Mesenteric fat pad (tissue), 1 donor: ENCODE results near the gene SFT2D2. TPM values are rescaled to one million over a fixed set of nuclear protein-coding genes. Genes with fewer than 3 reads are reported as not detected.
"Not testable (repeated sequence)": the region's sequence is repeated elsewhere in the genome, so short reads cannot be mapped to it uniquely, and the experiment has no call there.

Experiments
- DNase-seq: peaks from one replicate; pipeline ENCODE4 v3.0.0-alpha.2; 2020; ENCODE audit warnings: low spot score
- long read RNA-seq: library from polyadenylated mRNA; unstranded; transcript quantifications from one replicate; pipeline ENCODE4 v2.0.0, GENCODE V29; 2020
- total RNA-seq: library from RNA; stranded (reverse); fragmentation: NEBNext Ultra II Directional; extraction: Animal tissue kit (Norgen Biotek cat#: 25700); gene quantifications from one replicate; pipeline ENCODE4 v1.2.1, GENCODE V29; 2021
- donor health status: DM: yes; HTN: yes; CAD: no.

The SFT2D2 gene
- total RNA-seq: 53.3 TPM
- long read RNA-seq, full-length matches to known transcripts: 6 of 22 reads
- long read RNA-seq, partial matches to known transcripts: 3 of 22 reads
- long read RNA-seq, other reads (novel, unspliced or antisense): 13 of 22 reads

- DNase-seq: peak; percentile 93
These were observed at the start of gene SFT2D2 for GRCh38 chr1:168225476-168226190. Gene SFT2D2, plus strand, starts transcription at chr1:168226004. Its CDS starts 76 bp downstream, at chr1:168226080.

- DNase-seq: no peak
These were observed 47.6 kb upstream of the SFT2D2 start for GRCh38 chr1:168178227-168178637.

GRCh38 chr1:168178638-168179437 lies 47.0 kb upstream of the SFT2D2 start, which contains the start of gene TIPRL:
Gene TIPRL, plus strand, starts transcription at chr1:168178962. Its CDS starts 116 bp downstream, at chr1:168179078.
- peak; percentile 97 for DNase-seq

DNA sequence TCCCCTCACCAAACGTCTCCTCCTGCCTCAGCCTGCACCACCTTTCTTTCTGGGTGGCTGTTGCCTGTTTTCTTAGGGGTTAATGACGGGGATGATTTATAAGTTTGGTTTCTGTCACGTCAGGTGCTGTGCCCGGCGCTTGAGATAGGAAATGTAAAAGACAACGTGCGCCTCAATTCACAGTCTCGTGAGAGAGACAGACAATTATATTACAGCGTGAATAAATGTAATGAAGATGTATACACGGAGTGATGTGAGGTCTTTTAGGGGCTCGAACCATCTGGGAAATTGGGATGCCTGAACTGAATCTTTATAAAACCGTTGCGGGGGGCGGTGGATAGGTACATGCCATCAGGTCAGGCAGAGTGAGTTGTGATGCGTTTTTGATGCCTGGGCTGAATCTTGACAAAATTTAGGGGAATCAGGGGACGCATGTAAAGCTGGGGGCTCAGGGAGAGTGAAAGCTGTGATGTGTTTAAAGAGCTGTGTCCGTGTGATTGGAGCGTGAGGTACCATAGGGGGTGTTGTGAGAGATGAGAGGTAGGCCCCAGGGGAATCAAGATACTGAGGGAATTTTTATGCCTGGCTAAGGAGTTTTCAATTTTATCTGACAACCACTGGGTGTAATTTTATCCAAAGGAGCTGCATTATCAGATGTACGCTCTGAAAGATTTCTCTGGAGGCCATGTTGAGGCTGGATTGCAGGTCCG lies 46.2 kb upstream of the SFT2D2 start:
- DNase-seq: no peak

DNA sequence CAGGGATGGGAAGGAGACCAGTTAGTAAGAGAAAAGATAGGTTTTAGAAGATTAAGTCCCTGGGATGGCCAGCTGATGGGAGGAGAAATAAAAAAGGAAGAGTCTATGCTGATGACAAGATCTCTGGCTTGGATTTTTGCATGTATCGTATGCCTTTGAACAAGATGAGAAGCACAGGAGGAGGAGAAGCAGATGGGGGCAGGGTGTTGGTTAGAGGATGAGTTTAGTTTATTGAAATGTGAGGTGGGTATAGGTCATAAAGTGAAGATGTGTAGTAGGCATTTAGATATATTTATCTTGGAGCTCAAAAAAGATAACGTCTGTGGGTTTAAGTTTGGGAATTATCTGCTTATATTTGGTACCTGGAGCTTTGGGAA lies 45.7 kb upstream of the SFT2D2 start:
- no peak for DNase-seq

DNA sequence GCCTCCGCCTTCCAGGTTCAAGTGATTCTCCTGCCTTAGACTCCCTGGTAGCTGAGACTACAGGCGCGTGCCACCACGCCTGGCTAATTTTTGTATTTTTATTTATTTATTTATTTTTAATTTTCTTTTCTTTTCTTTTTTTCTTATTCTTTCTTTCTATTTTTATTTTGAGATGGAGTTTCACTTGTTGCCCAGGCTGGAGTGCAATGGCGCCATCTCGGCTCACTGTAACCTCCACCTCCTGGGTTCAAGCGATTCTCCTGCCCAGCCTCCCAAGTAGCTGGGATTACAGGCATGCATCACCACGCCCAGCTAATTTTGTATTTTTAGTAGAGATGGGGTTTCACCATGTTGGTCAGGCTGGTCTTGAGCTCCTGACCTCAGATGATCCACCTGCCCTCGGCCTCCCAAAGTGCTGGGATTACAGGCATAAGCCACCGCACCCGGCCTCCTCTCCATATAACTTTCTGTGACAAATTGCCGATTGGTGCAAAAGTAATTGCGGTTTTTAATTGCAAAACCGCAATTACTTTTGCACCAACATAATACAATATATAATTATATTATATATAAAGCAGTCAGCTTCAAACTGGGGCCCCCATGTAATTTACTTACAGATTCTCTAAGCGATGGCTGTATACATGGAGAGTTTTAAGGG lies 44.6 kb upstream of the SFT2D2 start:
- not testable (repeated sequence) for DNase-seq

DNA sequence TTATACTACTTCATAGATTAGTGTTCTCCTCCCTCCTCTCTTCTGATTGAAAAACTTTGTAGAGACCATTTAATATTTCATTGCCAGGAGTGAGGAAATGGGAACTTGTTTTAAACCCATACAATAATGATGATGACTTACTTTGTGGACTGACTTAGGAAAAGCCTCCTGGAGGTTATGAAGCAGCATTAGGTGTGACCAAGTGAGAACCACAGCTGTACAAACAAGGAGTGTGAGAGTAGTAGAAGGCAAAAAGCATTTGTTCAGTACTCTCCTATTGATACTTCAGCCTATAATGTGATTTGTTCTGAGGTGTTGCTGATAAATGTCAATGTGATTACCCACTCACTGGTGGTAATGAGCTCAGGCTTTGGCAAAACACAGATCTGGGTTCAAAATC lies 38.6 kb upstream of the SFT2D2 start:
- DNase-seq: no peak

GRCh38 chr1:168190403-168190802 lies 35.4 kb upstream of the SFT2D2 start:
- no peak for DNase-seq

GRCh38 chr1:168195199-168196135 lies 30.3 kb upstream of the SFT2D2 start:
- no peak for DNase-seq

DNA sequence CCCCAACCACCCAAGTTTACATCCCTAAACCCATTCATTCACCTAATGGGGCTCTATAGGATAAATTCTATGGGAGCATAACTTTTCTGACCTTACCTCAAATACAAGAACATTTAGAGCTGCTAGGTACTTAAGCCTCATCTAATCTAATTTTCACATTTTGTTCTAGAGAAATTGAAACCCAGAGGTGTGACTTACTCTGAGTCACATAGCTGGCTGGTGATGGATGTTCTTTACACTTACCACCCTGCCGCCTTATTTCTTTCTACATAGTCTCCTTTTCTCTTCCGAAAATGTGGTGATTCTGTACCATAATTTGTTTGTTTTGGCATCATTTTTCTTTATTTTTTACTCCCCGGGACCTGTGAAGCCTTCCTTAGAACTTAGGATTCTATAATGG lies 26.7 kb upstream of the SFT2D2 start:
- DNase-seq: no peak

DNA sequence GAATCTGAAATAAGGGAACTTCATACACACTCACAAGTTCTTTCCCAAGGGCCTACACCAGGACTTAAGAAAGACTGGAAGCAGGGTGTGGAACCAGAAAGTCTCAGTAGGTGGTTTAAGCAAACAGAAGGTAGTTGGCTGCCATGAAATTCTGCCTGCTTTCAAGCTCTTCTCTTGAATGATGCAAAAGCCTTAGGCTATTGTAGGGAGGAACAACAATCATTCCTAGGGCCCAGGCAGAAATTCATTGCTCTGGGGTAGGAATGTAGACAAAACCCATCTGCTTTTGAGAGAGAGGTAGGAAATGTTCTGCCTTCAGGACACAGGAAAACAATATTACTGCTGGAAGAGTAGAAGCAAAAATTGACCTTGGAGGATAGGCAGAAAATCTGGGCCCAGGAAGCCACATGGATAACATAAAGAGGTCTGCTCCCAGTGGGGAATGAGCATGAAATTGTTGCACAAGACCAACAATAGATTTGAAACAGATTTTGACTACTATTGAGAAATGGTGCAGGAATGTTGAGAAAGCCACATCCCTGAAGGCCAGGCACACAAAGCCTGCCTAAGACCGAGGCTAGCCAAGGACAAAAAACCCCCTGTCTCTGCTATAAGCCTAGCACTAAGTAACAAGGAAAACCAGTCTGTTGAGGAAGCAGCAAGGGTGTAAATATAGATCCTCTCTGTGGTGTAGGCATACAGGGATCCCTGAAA lies 22.7 kb upstream of the SFT2D2 start:
- DNase-seq: no peak

- no peak for DNase-seq
These were observed 19.7 kb upstream of the SFT2D2 start for GRCh38 chr1:168206111-168206510.

DNA sequence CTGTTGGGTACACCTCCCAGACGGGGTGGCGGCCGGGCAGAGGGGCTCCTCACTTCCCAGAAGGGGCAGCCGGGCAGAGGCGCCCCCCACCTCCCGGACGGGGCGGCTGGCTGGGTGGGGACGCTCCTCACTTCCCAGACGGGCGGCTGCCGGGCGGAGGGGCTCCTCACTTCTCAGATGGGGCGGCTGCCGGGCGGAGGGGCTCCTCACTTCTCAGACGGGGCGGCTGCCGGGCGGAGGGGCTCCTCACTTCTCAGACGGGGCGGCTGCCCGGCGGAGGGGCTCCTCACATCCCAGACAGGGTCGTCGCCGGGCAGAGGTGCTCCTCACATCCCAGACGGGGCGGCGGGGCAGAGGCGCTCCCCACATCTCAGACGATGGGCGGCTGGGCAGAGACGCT lies 18.1 kb upstream of the SFT2D2 start:
- DNase-seq: not testable (repeated sequence)

DNA sequence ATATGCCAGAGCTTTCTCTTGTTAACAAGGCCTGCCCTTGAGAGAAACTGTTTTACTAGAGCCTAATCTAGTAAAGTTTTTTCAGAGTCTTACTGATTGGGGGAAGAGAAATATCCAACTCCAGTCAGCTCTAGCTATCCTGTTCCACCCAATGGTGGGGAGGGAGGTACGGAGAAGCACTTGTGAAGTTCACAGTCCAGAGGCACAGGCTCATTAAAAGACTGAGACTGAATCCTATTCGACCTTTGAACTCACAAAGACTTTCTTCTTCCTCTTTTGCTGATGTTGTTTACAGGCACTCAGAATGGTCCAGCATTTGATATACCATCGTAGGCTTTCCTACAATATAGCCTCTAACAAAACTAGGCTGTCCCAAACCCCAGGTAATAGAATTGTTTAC lies 15.5 kb upstream of the SFT2D2 start:
- no peak for DNase-seq

DNA sequence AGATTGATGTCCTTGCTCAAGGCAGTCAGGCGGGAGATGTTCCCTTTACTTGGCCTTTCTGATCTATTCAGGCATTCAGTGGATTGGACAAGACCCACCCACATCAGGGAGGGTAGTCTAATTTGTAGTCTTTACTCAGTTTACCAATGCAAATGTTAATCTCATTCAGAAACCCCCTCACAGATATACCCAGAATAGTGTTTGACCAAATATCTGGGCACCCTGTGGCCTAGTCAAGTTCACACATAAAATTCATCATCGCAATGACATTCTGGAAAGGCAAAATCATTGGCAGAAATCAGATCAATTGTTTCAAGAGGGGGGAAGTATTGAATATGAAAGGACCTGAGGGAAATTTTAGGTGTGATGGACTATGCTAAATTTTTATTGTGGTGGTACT lies 12.5 kb upstream of the SFT2D2 start:
- no peak for DNase-seq

DNA sequence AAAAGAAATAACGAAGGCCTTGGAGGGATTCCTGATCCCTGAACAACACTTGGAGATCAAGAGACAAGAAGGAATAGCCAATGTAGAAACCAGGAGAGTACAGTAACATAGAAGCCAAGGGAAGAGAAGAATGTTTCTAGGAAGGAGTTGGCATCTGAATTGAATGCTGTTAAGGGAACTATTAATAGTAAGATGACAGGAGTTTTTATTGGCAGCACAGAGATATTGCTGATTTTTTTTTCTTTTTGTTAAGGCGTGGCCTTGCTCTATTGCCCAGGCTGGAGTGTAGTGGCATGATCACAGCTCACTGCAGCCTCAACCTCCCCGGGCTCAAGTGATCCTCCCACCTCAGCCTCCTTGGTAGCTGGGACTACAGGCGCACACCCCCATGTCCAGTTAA lies 9.6 kb upstream of the SFT2D2 start:
- no peak for DNase-seq

- no peak for DNase-seq
These were observed 8.1 kb upstream of the SFT2D2 start for GRCh38 chr1:168217664-168218063.

DNA sequence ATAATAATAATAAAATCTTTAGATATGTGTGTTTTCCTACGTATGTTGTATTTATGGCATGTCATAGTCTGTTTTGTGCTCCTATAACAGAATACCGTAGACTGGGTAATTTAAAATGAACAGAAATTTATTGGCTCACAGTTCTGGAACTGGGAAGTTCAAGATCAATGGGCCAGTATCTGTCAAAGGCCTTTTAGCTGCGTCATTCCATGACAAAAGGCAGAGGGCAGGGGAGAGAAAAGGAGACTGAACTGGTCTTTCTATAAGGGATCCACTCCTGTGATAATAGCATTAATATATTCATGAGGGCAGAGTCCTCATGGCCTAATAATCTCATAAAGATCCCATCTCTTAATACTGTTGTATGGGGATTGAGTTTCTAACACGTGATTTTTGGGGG lies 7.1 kb upstream of the SFT2D2 start:
- DNase-seq: no peak

- DNase-seq: no peak
These were observed 5.3 kb upstream of the SFT2D2 start for GRCh38 chr1:168220470-168220871.
